Thoracic aorta (tissue), 2 donors: ENCODE measurements around the gene CDC42SE1. TPM values are rescaled to one million over a fixed set of nuclear protein-coding genes. Genes with fewer than 3 reads are reported as not detected.
A peak's percentile ranks its signal among the peaks of the same experiment; 100 is the strongest.
"Not testable (repeated sequence)": the region's sequence is repeated elsewhere in the genome, so short reads cannot be mapped to it uniquely, and the experiment has no call there.

Experiments used
- ATAC-seq: fragments of 150-250 bp; one replicate; pipeline ENCODE4 v1.8.0; 2017; ENCODE audit warnings: low read depth; ENCODE audit not compliant: insufficient number of reproducible peaks, low FRiP score
- DNase-seq: peaks from one replicate; pipeline ENCODE4 v3.0.0-alpha.2; 2020; ENCODE audit warnings: low spot score
- H3K27ac ChIP-seq, 2 donors: fragments of 200-600 bp; sonication (generic); 1 replicate in 1 of 2; 2 replicates in 1 of 2; pipeline ENCODE4 v1.5.1; 2016; ENCODE audit warnings: mild to moderate bottlenecking in 2 of 2, moderate library complexity in 2 of 2
- H3K27me3 ChIP-seq: fragments of 200-600 bp; sonication (generic); replicated peaks from 2 replicates; pipeline ENCODE4 v1.6.0; 2016; ENCODE audit warnings: mild to moderate bottlenecking; ENCODE audit not compliant: insufficient read depth
- H3K36me3 ChIP-seq: fragments of 200-600 bp; sonication (generic); one replicate; pipeline ENCODE4 v1.5.1; 2016
- H3K4me1 ChIP-seq, 2 donors: fragments of 200-600 bp; sonication (generic); 1 replicate in 1 of 2; 2 replicates in 1 of 2; pipeline versions ENCODE4 v1.5.1 to v1.6.0; 2016; ENCODE audit warnings: low read depth in 2 of 2, mild to moderate bottlenecking in 1 of 2; ENCODE audit not compliant: control insufficient read depth in 1 of 2
- H3K4me3 ChIP-seq: fragments of 200-600 bp; sonication (generic); 2 replicates; pipeline ENCODE4 v1.5.1; 2016; ENCODE audit warnings: mild to moderate bottlenecking
- H3K9me3 ChIP-seq: fragments of 200-600 bp; sonication (generic); 2 replicates; pipeline ENCODE4 v1.5.1; 2016
- CTCF ChIP-seq: fragments of 200-600 bp; sonication (generic); IDR thresholded peaks from one replicate; pipeline ENCODE4 v1.5.1; 2019; ENCODE audit warnings: antibody characterized with exemption
- total RNA-seq, 2 donors: library from RNA; depleted of rRNA; stranded (reverse); fragments of >200 nt; gene quantifications; one replicate each; pipeline versions ENCODE4 v1.1.0 to v1.2.3, GENCODE V29; 2016

CDC42SE1 gene
- 100 to 1,000 TPM in 1 of 2 donors, 10 to 100 TPM in 1; 66.2 to 134 TPM for total RNA-seq

DNA sequence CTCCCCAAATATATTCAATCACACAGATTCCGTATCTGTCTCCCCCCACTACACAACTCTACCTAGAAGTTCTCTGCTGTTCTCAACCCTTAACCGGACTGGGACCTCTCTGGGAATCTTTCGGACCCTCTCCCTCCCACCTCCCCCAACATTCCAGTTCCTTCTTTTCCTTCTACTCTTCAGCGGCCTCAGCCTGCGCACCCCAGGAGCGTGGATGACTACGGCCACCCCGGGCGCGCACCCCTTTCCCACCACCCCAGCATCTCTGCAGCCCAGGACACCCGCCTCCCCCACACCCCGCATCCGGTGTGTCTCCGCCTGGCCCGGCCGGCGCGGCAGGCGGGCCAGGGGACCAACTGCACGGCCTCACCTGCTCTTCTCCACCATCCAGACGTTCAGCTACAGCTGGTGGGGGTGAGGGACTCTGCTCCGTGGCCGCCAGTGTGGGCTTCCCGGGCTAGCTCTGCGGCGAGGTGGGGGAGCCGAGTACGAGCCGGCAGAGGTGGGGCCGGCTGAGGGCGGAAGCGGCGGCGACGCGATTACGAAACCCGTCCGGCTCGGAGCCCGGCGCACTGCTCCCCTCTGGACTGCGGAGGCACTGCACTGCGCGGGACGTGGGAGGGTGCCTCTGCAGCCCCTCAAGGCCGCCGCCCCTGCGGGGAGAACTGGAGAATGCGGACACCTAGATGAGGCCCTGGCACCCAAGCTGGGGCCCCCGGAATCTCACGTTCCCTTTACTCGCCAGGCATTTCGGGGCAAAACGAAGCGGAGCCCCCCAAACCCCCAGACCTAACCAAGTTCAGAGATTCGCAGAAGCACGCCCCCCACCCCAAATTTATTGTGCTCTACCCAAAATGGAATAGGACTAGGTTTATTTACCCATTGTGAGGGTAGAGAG is at the start of gene CDC42SE1:
Gene CDC42SE1, minus strand, starts transcription at position 514 of the 898 bp plus-strand sequence. CDS start 3,892 bp downstream, outside the sequence.
- no peaks in the 10 kb centered on the region for H3K27me3 ChIP-seq
- no peaks in the 10 kb centered on the region for H3K9me3 ChIP-seq
- peak within 1 kb of the TSS; percentile 94 to 99 for H3K27ac ChIP-seq
- TF ChIP-seq CTCF, result peak; percentile 92
- peak within 1 kb of the TSS; percentile 100 for H3K4me3 ChIP-seq
- peaks cover 25 to 60% of the 10 kb centered on the region in 2 donors for H3K4me1 ChIP-seq
- peak; percentile 30 for DNase-seq
- peak; percentile 66 for ATAC-seq
- H3K36me3 ChIP-seq, result peaks cover 17% of the 10 kb centered on the region

GRCh38 chr1:151108331-151108730 is 48.9 kb upstream of the CDC42SE1 start:
- DNase-seq (no peak), ATAC-seq (no peak)
- no peaks in the 10 kb centered on the region for H3K27me3 ChIP-seq
- no peak for TF ChIP-seq CTCF
- no peak overlapping the region for H3K4me3 ChIP-seq
- no peaks in the 10 kb centered on the region for H3K4me1 ChIP-seq
- H3K9me3 ChIP-seq, result no peaks in the 10 kb centered on the region
- no peak overlapping the region for H3K27ac ChIP-seq
- H3K36me3 ChIP-seq, result peaks cover 10% of the 10 kb centered on the region

GRCh38 chr1:151106894-151107293 is 47.5 kb upstream of the CDC42SE1 start:
- DNase-seq (no peak), ATAC-seq (no peak)
- Histone ChIP-seq H3K4me1 (no peaks in the 10 kb centered on the region), H3K9me3 (no peaks in the 10 kb centered on the region), H3K27ac (no peak overlapping the region), H3K36me3 (peaks cover 10% of the 10 kb centered on the region), H3K4me3 (no peak overlapping the region), H3K27me3 (no peaks in the 10 kb centered on the region)
- TF ChIP-seq CTCF, result no peak

GRCh38 chr1:151104630-151105029 is 45.2 kb upstream of the CDC42SE1 start:
- DNase-seq (no peak), ATAC-seq (no peak)
- Histone ChIP-seq H3K27ac (no peak overlapping the region), H3K36me3 (peaks cover 10% of the 10 kb centered on the region), H3K4me3 (no peak overlapping the region), H3K9me3 (no peaks in the 10 kb centered on the region), H3K4me1 (no peaks in the 10 kb centered on the region), H3K27me3 (no peaks in the 10 kb centered on the region)
- no peak for TF ChIP-seq CTCF

- no peak for ATAC-seq
- H3K9me3 ChIP-seq, result no peaks in the 10 kb centered on the region
- no peak for DNase-seq
- H3K4me3 ChIP-seq, result no peak overlapping the region
- TF ChIP-seq CTCF, result no peak
- no peaks in the 10 kb centered on the region for H3K36me3 ChIP-seq
- no peaks in the 10 kb centered on the region for H3K27me3 ChIP-seq
- no peaks in the 10 kb centered on the region for H3K4me1 ChIP-seq
- H3K27ac ChIP-seq, result no peak overlapping the region
These were observed 38.7 kb upstream of the CDC42SE1 start for GRCh38 chr1:151098126-151098525.

GRCh38 chr1:151097426-151097825 is 38.0 kb upstream of the CDC42SE1 start:
- H3K9me3 ChIP-seq, H3K36me3 ChIP-seq, ATAC-seq, H3K27ac ChIP-seq, H3K4me3 ChIP-seq, DNase-seq, H3K27me3 ChIP-seq, H3K4me1 ChIP-seq: not testable (repeated sequence)
